GM12875 (cell line): ENCODE results near the gene CDCA7.
"Not testable (repeated sequence)": the region's sequence is repeated elsewhere in the genome, so short reads cannot be mapped to it uniquely, and the experiment has no call there.

Experiments used
- H3K4me3 ChIP-seq: one replicate; pipeline ENCODE4 v1.5.1; 2011; ENCODE audit warnings: low read depth, low read length, control low read depth
- CTCF ChIP-seq: IDR thresholded peaks from 2 replicates; pipeline ENCODE4 v1.5.1; 2011; ENCODE audit warnings: low read depth, mild to moderate bottlenecking, control low read depth, inconsistent platforms, low read length, moderate library complexity, borderline replicate concordance; ENCODE audit not compliant: insufficient read depth

The CDCA7 gene

GRCh38 chr2:173358616-173359015 is 3.9 kb downstream of the CDCA7 start:
- H3K4me3 ChIP-seq: no peak overlapping the region
- TF ChIP-seq CTCF: no peak

- no peak for TF ChIP-seq CTCF
- H3K4me3 ChIP-seq: no peak overlapping the region
These were observed 4.6 kb downstream of the CDCA7 start for GRCh38 chr2:173359231-173359630.

- no peak overlapping the region for H3K4me3 ChIP-seq
- no peak for TF ChIP-seq CTCF
These were observed 15.5 kb downstream of the CDCA7 start for GRCh38 chr2:173370198-173370597.

- no peak for TF ChIP-seq CTCF
- no peak overlapping the region for H3K4me3 ChIP-seq
These were observed 16.4 kb downstream of the CDCA7 start for GRCh38 chr2:173371023-173371422.

- no peak for TF ChIP-seq CTCF
- no peak overlapping the region for H3K4me3 ChIP-seq
These were observed 18.6 kb downstream of the CDCA7 start for GRCh38 chr2:173373290-173373689.

- H3K4me3 ChIP-seq: no peak overlapping the region
- no peak for TF ChIP-seq CTCF
These were observed 20.0 kb downstream of the CDCA7 start for GRCh38 chr2:173374634-173375033.

GRCh38 chr2:173385534-173385933 is 30.9 kb downstream of the CDCA7 start:
- not testable (repeated sequence) for H3K4me3 ChIP-seq

GRCh38 chr2:173386021-173386737 is 31.5 kb downstream of the CDCA7 start:
- no peak overlapping the region for H3K4me3 ChIP-seq
- TF ChIP-seq CTCF: no peak
